ENCODE measurements around the gene KMT5B. TPM values are rescaled to one million over a fixed set of nuclear protein-coding genes. Genes with fewer than 3 reads are reported as not detected.
A peak's percentile ranks its signal among the peaks of the same experiment; 100 is the strongest.

The KMT5B gene
- total RNA-seq, 1 experiment from 2014 or later: 45.7 TPM

DNA sequence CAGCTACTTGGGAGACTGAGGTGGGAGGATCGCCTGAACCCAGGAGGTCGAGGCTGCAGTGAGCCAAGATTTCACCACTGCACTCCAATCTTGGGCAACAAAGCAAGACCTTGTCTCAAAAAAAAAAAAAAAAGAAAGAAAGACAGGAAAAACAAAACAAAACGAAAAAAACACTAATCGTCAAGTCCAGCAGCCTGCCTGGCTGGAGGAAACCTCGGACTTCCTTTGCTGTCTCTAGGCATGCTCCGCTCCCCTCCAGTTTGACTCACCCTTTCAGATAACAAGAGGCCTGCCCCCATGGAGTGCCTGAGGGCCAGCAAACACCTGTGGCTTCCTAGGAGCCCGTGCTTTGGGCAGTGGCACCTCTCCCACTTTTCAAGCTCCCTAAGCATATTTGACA lies 63.1 kb downstream of the KMT5B start:
- no peaks in the 10 kb centered on the region for H3K79me2 ChIP-seq (ENCODE audit: low read depth)
- no peaks in the 10 kb centered on the region for H3K9me3 ChIP-seq (ENCODE audit: insufficient read depth, low read depth)
- DNase-seq: peak; percentile 96 to 99
- H4K20me1 ChIP-seq (ENCODE audit: insufficient read depth): no peaks in the 10 kb centered on the region
- TF ChIP-seq, protein P1, sequence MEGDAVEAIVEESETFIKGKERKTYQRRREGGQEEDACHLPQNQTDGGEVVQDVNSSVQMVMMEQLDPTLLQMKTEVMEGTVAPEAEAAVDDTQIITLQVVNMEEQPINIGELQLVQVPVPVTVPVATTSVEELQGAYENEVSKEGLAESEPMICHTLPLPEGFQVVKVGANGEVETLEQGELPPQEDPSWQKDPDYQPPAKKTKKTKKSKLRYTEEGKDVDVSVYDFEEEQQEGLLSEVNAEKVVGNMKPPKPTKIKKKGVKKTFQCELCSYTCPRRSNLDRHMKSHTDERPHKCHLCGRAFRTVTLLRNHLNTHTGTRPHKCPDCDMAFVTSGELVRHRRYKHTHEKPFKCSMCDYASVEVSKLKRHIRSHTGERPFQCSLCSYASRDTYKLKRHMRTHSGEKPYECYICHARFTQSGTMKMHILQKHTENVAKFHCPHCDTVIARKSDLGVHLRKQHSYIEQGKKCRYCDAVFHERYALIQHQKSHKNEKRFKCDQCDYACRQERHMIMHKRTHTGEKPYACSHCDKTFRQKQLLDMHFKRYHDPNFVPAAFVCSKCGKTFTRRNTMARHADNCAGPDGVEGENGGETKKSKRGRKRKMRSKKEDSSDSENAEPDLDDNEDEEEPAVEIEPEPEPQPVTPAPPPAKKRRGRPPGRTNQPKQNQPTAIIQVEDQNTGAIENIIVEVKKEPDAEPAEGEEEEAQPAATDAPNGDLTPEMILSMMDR (conservative IDR thresholded peaks at IDR 0.05): no peak
- no peak for TF ChIP-seq EZH2 (IDR thresholded peaks at IDR 0.05; ENCODE audit: low read depth)
- no peaks in the 10 kb centered on the region for H3K27me3 ChIP-seq (ENCODE audit: insufficient read depth, low read depth)
- no peak overlapping the region for H3K4me3 ChIP-seq
- peak overlapping the region; percentile 49 for H3K4me2 ChIP-seq
- intact Hi-C loops (cut with micrococcal nuclease; ENCODE audit: unreplicated experiment): loop anchor here (10.0 kb wide), 1 partner anchor 45 kb away; no protein-coding TSS in a partner anchor
- CTCF ChIA-PET: no interaction called here
- no peaks in the 10 kb centered on the region for H3K9me2 ChIP-seq (ENCODE audit: insufficient read depth)
- POLR2A ChIA-PET (ENCODE audit: unreplicated experiment): interaction anchor here (0.5 to 0.8 kb wide), 4 partner anchors 22 to 107 kb away, joined by 6 to 10 read pairs (median 9); no protein-coding TSS in a partner anchor
- no peak overlapping the region for H2AFZ ChIP-seq
- H3F3A ChIP-seq (ENCODE audit: insufficient read depth, low read depth): peaks cover 53% of the 10 kb centered on the region
- peak overlapping the region; percentile 59 for H3K27ac ChIP-seq
- H3K36me3 ChIP-seq (ENCODE audit: low read depth): no peaks in the 10 kb centered on the region
- no TSS peak for BruUV-seq (replicated peaks)
- H3K4me1 ChIP-seq (replicated peaks; ENCODE audit: insufficient read depth): peaks cover 62% of the 10 kb centered on the region

DNA sequence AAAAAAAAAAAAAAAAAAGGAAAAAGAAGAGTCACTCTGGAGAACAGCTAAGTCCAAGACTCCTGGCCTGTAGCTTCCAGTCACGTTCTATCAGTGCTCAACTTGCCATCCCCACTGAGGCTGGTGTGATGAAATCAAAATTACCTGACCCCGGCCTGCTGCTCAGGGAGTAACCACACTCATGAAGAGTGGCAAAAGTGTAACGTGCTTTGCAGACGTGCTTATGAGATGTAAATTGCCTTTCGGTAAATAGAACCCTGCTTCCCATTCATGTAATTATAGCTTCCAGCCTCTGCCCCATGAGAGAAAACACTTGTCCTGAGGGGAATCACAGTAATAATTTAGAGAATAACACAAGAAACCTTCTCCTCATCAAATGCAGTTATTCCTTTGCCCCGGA lies 63.7 kb downstream of the KMT5B start:
- ChIA-PET POLR2A (ENCODE audit: unreplicated experiment) (interaction anchor here (0.6 kb wide), 2 partner anchors 140 to 161 kb away, joined by 3 to 4 read pairs; partner anchors contain the start of gene ALDH3B1), CTCF (interaction anchor here (0.6 kb wide), 1 partner anchor 77 kb away, joined by 3 read pairs; no protein-coding TSS in a partner anchor)
- Histone ChIP-seq H4K20me1 (ENCODE audit: insufficient read depth) (no peaks in the 10 kb centered on the region), H3K79me2 (ENCODE audit: low read depth) (no peaks in the 10 kb centered on the region), H3K9me3 (ENCODE audit: insufficient read depth, low read depth) (no peaks in the 10 kb centered on the region), H3K27ac (peak overlapping the region; percentile 59; the same call in 1 of the 2 replicates), H3K4me2 (peak overlapping the region; percentile 49), H3K27me3 (ENCODE audit: insufficient read depth, low read depth) (no peaks in the 10 kb centered on the region), H2AFZ (no peak overlapping the region), H3F3A (ENCODE audit: insufficient read depth, low read depth) (peaks cover 53% of the 10 kb centered on the region), H3K4me1 (replicated peaks; ENCODE audit: insufficient read depth) (peaks cover 68% of the 10 kb centered on the region), H3K9me2 (ENCODE audit: insufficient read depth) (no peaks in the 10 kb centered on the region), H3K36me3 (ENCODE audit: low read depth) (no peaks in the 10 kb centered on the region), H3K4me3 (no peak overlapping the region)
- TF ChIP-seq, protein P1 (conservative IDR thresholded peaks at IDR 0.05): no peak
- no peak for TF ChIP-seq EZH2 (IDR thresholded peaks at IDR 0.05; ENCODE audit: low read depth)
- intact Hi-C loops (cut with micrococcal nuclease; ENCODE audit: unreplicated experiment): loop anchor here (5.0 kb wide), 2 partner anchors 107 to 137 kb away; partner anchors contain the start of gene ALDH3B1
- no peak for DNase-seq
- no TSS peak for BruUV-seq (replicated peaks)

DNA sequence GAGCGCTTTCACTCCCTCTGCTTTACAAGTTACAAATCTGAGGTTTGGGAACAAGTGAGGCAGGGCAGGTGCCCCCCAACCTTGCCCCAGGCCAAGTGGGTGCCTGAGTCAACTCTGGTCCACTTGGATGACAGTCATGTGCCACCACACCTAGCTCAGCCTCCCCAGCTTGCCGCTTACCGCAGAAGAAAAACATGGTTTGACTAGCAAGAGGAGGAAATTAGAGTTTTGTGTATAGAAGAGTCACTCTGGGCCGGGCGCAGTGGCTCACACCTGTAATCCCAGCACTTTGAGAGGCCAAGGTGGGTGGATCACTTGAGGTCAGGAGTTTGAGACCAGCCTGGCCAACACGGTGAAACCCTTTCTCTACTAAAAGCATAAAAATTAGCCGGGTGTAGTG lies 64.2 kb downstream of the KMT5B start:
- Histone ChIP-seq H4K20me1 (ENCODE audit: insufficient read depth) (no peaks in the 10 kb centered on the region), H3K4me3 (no peak overlapping the region), H3K36me3 (ENCODE audit: low read depth) (no peaks in the 10 kb centered on the region), H3K4me2 (no peak overlapping the region; the same call in 1 of the 2 replicates), H3K27me3 (ENCODE audit: insufficient read depth, low read depth) (no peaks in the 10 kb centered on the region), H3K27ac (peak overlapping the region; percentile 5; the same call in 1 of the 2 replicates), H3F3A (ENCODE audit: insufficient read depth, low read depth) (peaks cover 53% of the 10 kb centered on the region), H2AFZ (no peak overlapping the region), H3K9me2 (ENCODE audit: insufficient read depth) (no peaks in the 10 kb centered on the region), H3K9me3 (ENCODE audit: insufficient read depth, low read depth) (no peaks in the 10 kb centered on the region), H3K79me2 (ENCODE audit: low read depth) (no peaks in the 10 kb centered on the region), H3K4me1 (replicated peaks; ENCODE audit: insufficient read depth) (peaks cover 68% of the 10 kb centered on the region)
- peak; percentile 46 to 48 for DNase-seq
- ChIA-PET CTCF (no interaction called here), POLR2A (ENCODE audit: unreplicated experiment) (interaction anchor here (0.6 kb wide), 3 partner anchors 129 to 161 kb away, joined by 3 to 4 read pairs (median 3); partner anchors contain the start of gene ALDH3B1)
- intact Hi-C loops (cut with micrococcal nuclease; ENCODE audit: unreplicated experiment): loop anchor here (5.0 kb wide), 2 partner anchors 107 to 137 kb away; partner anchors contain the start of gene ALDH3B1
- BruUV-seq (replicated peaks): no TSS peak
- TF ChIP-seq EZH2 (IDR thresholded peaks at IDR 0.05; ENCODE audit: low read depth): no peak
- TF ChIP-seq, protein P1 (conservative IDR thresholded peaks at IDR 0.05): no peak

Measured in PC-9 (cell line).